K562 (cell line): ENCODE results near the gene SERPINF2.

Experiments used
- EP300 ChIP-seq: IDR thresholded peaks from 2 replicates; pipeline ENCODE4 v1.6.1; 2012; ENCODE audit warnings: low read length, improper control_type of control experiment
- HDAC1 ChIP-seq, 2 experiments: fragments of 450-650 bp; IDR thresholded peaks; 2 replicates each; pipeline ENCODE4 v1.6.1; 2016 to 2017; ENCODE audit warnings: inconsistent platforms in 1 of 2, mild to moderate bottlenecking in 1 of 2, moderate library complexity in 1 of 2
- NELFE ChIP-seq: IDR thresholded peaks from 2 replicates; pipeline ENCODE4 v1.6.1; 2011; ENCODE audit warnings: mild to moderate bottlenecking; ENCODE audit not compliant: insufficient read depth, insufficient read length
- NFE2L1 ChIP-seq: fragments of 450-650 bp; IDR thresholded peaks from 2 replicates; pipeline ENCODE4 v1.6.1; 2016; ENCODE audit warnings: missing genetic modification characterization, low read depth, mild to moderate bottlenecking, missing compliant biosample characterization, moderate library complexity, borderline replicate concordance
- POLR2AphosphoS5 ChIP-seq: IDR thresholded peaks from 2 replicates; pipeline ENCODE4 v1.6.1; 2011; ENCODE audit warnings: mild to moderate bottlenecking, low read depth, low read length, moderate library complexity; ENCODE audit not compliant: control insufficient read depth, insufficient read depth
- ZNF184 ChIP-seq: sonication (generic); formaldehyde crosslinking; IDR thresholded peaks from 2 replicates; pipeline ENCODE4 v1.5.0; 2020; ENCODE audit warnings: missing genetic modification reagents
- TF ChIP-seq, protein P1 (sequence below), 3 experiments: fragments of 200-800 bp in 1 of 3; sonication (Bioruptor generic) in 1 of 3; sonication (generic) in 1 of 3; formaldehyde crosslinking in 1 of 3; IDR thresholded peaks; 2 replicates each; pipeline versions ENCODE4 v1.6.1 to v1.8.0; 2016 to 2022; ENCODE audit warnings: mild to moderate bottlenecking in 2 of 3, missing compliant biosample characterization in 2 of 3, missing genetic modification characterization in 2 of 3, missing genetic modification reagents in 1 of 3

DNA sequence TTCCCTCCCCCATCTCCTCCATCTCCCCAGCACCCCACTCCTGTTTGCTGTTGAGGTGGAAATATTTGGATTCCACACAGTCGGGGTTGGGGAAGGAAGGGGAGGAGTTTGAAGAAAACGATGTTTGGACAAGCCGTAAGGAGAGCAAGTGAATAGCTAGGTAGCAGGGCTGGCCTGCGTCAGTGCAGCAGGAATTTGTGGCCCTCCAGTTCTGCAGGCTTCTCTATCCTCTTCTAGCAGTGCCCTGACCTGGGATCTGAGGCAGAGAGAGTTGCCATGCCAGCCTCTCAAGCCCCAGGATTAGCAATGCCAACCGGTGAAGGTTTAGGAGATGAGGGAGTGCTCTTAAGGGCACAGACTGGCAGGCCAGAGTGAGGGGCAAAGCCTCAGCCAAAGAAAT is 45.0 kb upstream of the SERPINF2 start:
- TF ChIP-seq, protein P1, sequence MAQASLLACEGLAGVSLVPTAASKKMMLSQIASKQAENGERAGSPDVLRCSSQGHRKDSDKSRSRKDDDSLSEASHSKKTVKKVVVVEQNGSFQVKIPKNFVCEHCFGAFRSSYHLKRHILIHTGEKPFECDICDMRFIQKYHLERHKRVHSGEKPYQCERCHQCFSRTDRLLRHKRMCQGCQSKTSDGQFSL (CRISPR knock-in tag; IDR thresholded peaks at IDR 0.05) = no peak
- TF ChIP-seq, protein P1 (tag; IDR thresholded peaks at IDR 0.05) = no peak
- TF ChIP-seq POLR2AphosphoS5 = no peak
- no peak for TF ChIP-seq HDAC1 (IDR thresholded peaks at IDR 0.05)
- no peak for TF ChIP-seq NELFE
- TF ChIP-seq ZNF184 (CRISPR knock-in tag) = no peak
- no peak for TF ChIP-seq NFE2L1 (tag)
- no peak for TF ChIP-seq EP300
